D341Med (cell line): ENCODE measurements around the gene STON2.

Experiments used
- DNase-seq: peaks from one replicate; pipeline ENCODE4 v3.0.0; 2012; ENCODE audit warnings: low spot score

The STON2 gene

DNA sequence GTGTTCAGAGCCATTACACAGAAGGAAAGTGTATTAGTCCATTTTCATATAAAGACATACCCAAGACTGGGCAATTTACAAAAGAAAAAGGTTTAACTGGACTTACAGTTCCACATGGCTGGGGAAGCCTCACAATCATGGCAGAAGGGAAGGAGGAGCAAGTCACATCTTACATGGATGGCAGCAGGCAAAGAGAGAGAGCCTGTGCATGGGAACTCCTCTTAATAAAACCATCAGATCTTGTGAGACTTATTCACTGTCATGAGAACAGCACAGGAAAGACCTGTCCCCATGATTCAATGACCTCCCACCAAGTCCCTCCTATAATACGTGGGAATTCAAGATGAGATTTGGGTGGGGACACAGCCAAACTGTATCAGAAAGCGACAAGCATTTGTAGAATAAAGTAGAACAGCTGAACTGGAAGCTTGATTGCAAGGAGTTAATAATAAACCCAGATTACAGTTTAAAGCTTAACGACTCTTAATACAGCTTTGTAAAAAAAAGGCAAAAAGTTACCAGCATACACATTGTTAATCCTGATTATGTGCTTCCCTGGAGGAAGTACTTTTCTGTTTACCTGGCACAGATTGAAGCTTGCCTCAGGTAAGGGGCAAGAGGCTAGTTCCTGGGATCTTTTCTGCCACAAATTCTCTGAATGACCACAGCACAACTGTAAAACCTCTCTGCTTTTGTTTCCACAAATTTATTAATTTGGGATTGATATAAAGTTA is 18.1 kb upstream of the STON2 start:
- no peak for DNase-seq

DNA sequence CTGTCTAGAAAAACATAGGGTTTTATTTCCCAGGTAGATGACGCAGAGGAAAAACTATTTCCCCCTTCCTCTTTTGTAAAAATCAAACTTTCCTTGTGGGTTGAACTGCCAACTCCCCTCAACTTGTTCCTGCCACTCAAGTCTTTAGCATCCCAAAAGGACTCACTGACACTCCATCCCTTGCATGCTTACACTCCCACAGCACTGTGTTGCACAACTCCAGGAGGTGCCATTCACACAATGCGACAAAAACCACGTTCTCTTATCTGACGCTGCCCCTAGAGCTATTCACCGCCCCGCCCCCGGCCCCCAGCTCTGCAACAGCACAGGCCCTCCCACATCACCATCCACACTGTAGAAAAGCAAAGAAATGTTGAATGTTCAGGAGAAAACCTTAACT is 16.9 kb upstream of the STON2 start:
- DNase-seq, result no peak

DNA sequence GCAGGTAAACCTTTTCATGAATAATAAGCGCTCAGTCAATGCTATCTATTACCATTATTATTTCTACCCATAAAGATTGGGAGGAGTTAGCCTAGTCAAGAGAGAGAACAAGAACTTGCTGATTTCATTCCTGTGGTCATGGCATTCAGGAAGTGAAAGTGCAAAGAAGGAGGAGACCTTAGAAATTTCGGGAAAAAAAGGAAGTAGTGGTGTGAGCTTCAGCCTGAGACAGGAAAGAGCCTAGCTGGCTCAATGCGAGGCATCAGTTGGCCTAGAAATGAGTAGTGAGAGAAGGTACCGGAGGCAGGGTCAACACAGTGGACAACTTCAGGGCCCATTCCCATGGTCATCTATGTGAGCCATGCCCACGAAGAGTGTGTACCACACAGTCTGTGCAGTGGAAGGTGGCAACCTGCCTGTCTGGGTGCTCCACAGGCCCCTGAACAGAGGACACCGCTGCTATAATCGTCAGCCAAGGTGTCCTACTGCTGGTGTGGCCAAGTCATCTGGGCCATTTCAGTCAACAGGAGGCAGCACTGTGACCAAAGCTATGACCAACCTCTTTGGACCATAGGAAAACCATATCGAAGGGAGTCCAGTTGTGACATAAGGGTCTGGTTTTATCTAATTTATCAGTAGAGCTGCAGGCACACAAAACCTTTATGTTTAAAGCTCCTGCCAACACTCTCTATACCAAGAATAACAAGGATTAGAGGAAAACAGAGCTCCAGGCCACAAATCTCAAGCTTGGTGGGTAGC is 16.2 kb upstream of the STON2 start:
- DNase-seq, result no peak

DNA sequence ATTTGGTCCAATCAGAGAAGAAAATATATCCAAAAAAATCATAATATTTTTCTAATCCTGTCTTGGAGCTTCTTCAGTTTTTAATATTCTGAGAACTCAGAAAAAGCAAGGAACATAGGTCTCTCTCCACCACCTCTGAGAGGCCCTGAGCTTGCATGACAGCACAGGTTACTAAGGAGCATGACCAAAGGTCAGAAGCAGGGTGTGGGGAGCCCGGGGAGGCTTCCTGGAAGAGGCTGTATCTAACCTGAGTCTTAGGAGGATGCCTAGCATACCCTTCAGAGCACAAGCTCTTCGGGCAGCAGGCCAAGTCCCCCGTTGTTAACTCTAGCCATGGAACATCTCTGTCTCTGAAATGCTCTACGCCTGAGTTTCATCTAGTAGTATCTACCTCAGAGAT is 15.7 kb upstream of the STON2 start:
- no peak for DNase-seq

DNA sequence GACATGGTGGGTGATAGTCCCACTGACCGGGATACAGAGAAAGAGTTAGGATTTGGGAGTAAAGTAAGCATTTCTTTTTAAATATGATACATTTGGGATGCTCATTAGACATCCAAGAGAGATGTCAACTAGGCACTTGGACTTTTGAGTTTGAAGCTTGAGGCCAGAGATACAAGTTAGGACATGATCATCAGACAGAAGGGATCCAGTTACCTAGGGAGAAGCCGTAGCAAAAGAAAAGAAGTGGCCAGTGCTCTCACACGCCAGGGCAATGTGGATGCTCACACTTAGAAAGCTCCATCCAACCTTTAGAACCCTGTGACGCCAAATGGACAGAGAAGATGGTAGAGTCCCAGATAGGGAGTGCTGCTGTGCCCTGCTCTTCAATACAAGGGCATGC is 14.0 kb upstream of the STON2 start:
- DNase-seq, result no peak

DNA sequence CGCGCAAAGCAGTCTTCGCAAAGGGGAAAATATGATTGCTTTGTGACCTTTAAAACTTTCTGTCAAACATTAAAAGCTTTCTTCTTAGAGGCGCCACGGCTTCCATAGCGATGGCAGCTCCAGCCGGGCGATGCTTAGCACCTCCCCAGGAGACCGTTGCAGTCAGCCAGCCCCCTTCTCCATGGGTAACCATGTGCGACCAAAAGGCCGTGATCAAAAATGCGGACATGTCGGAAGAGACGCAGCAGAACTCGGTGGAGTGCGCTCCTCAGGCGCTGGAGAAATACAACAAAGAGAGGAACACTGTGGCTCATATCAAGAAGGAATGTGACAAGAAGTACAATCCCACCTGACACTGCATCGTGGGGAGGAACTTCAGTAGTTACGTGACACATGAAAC is 12.7 kb upstream of the STON2 start:
- no peak for DNase-seq

DNA sequence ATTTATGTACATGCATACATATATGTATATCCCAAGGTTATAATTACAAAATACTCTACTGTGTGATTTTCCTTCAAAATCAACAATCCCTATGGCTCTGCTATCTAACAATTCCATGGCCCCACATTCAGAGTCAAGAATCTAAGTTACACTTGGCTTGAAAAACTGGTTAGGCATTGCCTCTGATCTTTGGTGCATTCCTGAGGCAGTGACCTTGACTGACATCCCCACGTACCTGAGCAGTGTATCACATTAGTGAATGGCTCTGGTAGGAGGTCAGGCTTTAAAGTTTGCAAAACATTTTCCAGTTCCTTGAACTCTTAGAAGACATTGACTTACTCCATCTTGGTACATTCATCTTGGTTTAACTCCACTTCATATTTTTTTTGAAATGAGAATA is 8.5 kb upstream of the STON2 start:
- no peak for DNase-seq

DNA sequence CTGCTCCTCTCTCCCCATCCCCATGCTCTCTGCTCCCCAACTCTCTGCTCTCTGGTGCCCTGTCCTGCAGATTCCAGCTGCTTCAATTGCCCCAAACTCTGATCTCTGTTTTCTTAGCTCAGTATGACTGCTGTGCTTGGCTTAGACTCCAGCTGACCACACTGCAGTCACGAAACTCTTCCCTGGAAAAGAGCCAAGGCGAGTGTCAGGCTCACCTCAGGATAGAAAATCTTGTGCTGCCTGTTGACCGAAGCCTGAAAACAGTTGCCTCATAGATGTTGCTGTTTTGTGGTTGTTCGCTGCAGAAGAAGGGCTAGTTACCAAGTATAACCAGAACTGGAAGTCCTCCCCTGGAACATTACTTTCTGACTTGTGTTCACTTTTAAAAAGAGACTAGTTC is 6.7 kb upstream of the STON2 start:
- DNase-seq, result no peak

DNA sequence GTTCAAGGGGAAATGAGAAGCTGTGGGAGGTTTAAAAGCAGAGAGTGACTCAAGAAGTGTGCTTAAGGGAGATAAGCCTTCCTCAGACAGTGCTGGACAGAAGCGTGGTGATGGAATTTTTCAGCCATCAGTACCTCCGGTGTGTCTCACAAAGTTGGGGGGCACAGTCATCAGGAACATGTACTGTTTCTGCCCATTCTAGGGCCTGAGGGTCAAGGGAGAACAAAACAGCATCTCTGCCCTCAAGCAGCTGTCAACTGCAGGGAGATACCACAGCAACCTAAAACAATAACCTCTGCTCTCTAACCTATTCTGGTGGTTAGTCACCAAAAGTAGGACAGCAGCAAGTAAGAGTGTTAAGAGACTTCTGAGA is 2.0 kb upstream of the STON2 start:
- no peak for DNase-seq

DNA sequence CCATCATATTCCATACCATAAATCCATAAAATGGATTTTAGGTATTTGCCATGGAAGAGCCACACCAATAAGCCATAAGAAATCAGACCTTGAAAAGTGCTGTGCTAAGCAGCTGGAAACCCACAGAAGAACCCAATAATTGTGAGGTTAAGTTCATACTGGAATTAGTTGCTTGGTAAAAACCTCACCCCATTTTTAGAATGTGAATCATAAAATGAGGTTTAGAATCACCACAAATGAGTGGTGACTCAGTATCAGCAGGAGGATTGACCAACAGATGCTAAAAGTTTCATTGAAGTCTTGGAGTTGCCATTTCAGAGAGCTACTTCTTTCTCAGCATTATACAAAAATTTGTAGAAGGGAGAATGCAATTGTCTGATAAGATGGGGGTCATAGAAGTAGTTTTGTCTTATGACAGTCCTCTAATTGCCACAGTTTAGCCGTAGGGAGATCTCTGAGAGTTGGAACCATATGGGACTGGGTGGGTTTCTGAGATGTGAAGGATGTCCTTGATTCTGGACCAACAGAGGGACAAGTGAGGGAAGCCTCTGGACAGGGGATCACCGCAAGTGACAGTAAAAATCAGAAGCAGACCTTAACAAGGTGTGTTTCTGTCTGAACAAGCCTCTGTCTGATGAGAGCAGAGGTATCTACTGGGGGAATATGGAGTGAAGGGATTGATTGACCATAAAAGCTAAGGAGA is 1.4 kb upstream of the STON2 start:
- DNase-seq, result no peak

DNA sequence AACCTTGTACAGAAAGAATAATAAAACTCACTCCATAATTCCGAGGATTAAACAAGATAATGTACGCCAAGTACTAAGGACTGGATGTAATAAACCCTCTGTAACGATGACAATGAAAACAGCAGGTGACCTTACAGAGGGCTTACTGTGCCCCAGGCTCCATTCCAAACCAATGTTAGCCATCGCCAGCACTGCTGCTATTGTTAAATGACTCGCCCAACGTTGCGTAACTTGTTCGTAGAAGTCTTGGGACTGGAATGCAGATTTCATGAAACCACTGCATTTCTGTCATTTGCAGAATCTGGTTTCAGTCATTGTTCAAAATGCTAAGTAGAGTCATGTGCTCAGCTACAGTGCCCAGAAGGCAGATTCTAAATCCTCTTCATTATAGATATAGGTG is 728 bp upstream of the STON2 start:
- no peak for DNase-seq

DNA sequence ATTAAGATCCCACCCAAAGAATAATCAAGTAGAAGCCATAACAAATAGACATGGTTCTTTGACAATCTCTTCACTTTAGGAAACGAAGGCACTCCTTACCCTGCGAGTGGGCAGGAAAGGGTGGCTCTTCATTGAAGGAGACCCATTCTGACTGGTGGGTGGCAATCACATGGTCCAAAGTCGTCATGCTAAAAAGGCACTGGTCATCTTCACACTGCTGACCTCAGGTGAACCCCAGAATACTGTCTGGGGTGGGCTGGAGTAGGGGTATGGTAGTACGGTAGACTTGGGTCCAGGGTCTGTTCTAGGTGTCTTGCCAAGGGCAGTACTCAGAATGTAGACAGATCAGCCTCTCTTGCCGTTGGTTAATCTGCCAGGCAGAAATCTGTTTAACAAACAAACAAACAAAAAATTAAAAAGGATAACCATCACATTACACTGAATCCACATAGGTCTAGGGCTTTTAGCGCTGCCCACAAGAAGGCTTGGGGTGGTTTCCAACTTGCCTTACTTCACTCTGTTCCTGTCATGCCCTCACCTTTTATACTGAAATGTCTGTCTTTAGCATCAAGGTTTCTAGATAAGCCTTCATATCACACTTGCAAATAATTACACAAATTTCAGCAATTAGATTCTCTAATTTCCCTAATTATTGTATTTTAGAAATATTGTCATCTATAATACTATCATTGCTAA is 1.8 kb downstream of the STON2 start:
- DNase-seq, result no peak

DNA sequence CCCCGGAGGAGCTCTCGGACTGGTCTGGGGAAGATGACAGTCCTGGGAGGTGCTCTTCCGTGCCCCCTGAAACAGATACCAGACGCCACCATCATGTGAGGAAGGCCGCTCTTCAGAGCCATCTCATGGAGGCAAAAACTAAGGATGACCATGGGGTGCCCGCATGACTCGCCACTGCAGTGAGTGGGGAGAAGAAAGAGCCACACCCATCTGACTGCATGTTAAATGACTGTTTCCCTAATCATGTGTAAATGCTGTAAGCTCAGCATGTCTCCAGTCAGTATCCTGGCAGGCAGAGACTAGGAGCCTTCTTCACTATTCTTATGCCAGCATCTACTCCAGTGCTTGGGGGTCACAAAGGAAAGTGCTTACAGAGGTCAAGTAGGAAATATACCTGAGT is 4.0 kb downstream of the STON2 start:
- no peak for DNase-seq

DNA sequence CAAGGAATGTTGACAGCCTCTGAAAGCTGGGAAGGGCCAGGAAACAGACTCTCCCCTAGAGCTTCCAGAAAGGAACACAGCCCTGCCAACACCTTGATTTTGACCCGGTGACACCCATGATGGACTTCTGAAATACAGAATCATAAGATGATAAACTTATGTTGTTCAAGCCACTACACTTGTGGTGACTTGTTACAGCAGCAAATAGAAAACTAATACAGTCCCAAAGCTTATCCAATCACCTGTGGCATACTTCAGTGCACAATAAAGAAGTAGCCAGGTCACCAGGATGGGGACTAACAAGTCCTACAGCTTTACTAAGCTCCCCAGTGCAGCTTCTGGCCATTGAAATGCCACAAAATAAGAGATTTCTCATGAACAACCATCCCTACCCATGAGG is 5.4 kb downstream of the STON2 start:
- no peak for DNase-seq

DNA sequence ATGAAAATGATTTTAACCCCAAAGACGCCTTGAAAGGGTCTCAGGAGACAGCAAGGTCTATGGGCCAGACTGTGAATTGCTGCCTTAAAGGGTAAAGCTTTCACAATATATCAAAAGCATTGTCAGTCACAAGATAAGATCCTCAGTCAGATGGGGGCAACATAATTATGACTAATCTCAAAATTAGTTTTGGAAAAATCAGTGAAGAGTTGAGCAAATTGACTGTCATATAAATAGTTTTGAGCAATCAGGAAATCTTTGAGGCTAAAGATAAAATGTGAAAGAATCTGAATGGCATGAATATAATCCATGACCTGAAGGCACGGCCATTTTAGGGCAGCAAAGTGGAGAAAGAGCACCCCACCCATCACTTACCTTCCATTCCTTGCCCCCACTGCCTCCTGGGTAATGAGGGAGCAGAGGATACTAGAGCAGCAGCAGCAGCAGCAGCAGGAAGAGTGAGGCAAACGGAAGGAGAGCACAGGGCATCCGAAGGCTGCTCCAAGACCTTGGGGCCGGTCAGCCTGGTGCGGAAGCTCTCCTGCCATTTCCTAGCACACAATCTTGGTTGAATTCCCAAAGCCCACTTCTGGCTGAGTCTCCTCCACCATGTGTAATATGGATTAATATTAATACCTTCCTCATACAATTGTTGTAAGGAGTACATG is 7.0 kb downstream of the STON2 start:
- no peak for DNase-seq

DNA sequence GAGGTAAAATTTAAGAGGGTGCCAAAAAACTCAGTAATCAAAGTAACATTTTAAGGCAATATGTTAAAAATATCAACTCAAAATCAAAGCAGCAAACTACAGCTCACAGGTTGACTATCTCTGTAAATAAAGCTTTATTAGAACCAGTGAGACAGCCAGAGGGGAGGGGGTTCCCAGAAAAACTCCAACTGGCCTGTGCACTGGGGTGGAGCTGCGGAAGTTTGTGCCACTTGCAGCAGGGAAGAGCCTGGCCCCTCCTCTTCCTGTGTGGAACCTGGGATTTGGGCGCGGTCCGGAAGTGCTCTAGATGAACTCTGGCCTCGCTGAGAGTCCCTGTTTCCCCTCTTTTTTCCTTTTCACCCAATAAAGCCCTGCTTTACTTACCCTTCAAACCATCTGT is 8.1 kb downstream of the STON2 start:
- DNase-seq, result no peak

DNA sequence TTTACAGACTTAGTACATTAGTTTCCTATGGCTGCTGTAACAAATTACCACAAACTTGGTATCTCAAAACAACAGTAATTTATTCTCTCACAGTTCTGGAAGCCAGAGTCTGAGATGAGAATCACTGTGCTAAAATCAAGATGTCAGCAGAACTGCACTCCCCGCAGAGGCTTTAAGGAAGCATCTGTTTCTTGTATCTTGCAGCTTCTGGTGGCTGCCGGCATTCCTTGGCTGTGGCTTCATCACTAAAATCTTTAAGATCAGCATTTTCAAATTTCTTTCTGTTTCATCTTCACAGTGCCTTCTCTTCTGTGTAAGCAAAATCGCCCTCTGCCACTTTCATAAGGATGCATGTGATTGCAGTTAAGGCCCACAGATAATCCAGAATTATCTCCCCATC is 9.4 kb downstream of the STON2 start:
- no peak for DNase-seq

DNA sequence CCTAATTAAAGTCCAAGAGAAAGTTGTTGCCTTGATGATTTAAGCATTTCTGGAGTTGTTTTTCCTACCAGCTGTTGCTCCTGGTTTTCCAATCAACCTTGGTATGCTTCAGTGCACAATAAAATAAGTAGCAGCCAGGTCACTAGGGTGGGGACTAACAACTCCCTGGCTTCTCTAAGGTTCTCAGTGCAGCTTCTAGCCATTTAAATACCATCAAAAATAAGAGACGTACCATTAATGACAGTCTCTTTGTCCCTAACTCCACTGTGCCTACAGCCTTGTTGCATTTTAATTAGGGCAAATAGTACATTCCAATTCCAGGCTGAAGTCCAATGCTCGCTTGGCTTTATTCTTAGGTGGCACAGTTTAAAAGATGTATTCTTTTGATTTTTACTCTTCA is 11.8 kb downstream of the STON2 start:
- no peak for DNase-seq

DNA sequence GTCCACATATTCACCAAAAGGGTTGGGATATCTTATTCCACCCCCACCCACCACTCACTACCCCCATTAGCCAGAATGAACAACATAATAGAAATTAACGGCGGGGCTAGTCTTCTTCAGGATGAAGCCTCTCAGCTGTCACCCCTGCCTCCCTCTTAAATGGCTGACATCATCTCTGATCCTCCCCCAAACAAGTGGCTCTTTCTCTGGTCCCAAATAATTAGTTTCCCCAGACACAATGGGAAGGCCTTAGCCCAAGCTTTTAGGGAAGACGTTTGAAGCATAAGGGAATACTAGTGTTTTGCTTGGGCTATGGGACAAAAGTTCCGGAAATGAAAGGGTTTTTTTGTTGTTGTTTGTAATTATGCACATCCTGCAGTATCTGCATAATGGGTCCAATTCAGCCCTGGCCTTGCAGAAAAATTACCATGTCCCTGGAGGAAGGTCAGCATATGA is 13.8 kb downstream of the STON2 start:
- DNase-seq, result no peak

DNA sequence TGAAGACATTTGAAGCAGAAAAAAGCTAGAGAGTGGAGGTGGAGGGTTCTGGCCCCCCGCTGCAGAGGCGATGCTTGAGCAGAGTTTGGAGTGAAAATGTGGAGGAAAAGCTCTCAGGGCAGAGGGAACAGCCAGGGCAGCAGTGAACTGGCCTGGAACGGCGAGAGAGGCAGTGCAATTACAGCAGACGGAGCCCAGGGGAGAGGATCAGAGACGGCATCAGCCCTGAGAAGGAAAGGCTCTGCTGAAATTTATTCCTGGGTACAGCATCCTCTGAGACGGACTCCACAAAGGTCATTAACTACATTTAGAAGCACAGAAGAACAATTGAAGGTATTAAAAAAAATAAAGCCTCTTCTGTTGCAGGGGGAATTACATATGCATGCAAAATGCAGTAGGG is 14.2 kb downstream of the STON2 start:
- DNase-seq, result no peak

DNA sequence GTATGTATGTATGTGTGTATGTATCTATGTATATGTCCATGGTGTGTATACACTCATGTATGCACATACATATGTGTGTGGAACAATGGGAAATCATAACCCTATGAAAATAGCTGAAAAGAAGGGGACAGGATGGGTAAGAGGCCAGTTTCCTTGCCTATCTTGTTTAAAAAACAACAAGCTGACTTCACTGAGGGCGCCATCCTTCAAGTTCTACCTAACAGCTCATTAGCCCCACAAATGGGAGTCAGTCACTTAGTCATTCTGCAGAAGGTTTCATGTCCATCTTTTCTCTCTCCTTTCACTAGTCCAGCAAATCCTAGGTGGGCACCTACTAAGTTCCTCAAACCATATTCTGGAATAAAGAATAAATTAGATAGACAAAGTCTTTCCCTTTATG is 14.7 kb downstream of the STON2 start:
- DNase-seq, result no peak

DNA sequence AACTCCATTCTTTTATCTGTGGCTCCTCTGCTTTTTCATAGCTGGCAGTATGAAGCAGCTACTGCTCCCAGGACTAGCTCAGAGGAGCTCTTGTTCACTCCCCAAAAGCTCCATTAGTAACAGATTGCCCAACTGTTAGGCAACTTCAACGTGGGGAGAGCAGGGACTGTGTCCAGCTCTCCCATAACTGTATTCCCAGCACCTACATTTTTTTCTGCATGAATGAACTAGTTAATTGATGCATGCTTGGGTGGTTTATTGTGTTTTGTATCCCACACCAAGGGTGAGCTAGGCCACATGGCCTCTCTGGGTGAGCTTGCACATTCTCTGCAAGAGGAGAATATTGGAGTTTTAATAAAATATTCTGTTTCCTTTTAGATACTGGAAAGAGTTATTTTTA is 15.2 kb downstream of the STON2 start:
- no peak for DNase-seq
